ENCODE data around the gene FCHSD2. TPM values are rescaled to one million over a fixed set of nuclear protein-coding genes. Genes with fewer than 3 reads are reported as not detected.

The FCHSD2 gene
- total and polyA plus RNA-seq, 10 donors, result 30.2 to 129 (median 69.7) TPM

DNA sequence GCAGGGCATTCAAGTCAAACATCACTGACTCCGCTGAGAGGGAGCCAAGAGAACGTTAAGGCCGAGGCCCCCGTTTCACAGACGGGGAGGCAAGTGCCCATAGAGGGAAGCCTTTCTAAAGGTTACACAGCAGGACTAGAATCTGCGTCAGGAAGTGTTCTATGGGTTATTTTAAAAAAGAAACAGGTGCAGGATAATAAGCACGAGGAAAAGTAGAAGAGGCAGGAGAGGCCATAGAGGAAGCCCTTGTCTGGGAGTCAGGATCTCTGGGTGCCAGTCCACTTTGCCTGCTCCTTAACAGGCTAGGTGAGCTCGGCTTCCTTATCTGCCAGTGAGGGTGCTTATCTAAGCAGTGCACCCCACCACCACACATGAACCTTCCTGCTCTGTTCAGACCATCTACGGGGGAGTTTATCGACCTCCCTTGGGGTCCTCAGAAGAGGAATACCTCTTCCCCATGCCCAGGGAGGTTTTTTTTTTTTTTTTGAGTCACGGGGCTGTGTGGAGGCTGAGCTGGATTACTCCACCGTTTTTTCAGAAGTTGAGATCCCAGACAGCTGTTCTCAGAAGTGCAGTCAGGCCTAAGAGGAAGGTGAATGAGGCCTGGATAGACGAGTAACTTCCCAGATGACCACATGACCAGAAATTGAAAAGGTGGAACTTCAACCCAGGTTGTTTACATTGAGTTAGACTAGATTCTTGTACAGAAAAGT, 1.2 kb upstream of the FCHSD2 start:
- Histone ChIP-seq H3K27me3 (replicated peaks in 1 of 7) (no peaks in the 10 kb centered on the region), H3K36me3 (peaks cover 0 to 16% (median 3%) of the 10 kb centered on the region in 6 donors), H3K4me1 (peaks cover 45 to 85% (median 74%) of the 10 kb centered on the region in 6 donors), H3K4me3 (peak overlapping the region; percentile 6 to 100 (median 94)), H3K27ac (peak overlapping the region; percentile 95 to 99 (median 98)), H3K9me3 (no peaks in the 10 kb centered on the region)
- no peak for DNase-seq
- TF ChIP-seq POLR2AphosphoS5 (IDR thresholded peaks at IDR 0.05) (peak in 1 of 3 donors; percentile 73), POLR2A (IDR thresholded peaks at IDR 0.05) (no peak)
- TF ChIP-seq, protein P1, sequence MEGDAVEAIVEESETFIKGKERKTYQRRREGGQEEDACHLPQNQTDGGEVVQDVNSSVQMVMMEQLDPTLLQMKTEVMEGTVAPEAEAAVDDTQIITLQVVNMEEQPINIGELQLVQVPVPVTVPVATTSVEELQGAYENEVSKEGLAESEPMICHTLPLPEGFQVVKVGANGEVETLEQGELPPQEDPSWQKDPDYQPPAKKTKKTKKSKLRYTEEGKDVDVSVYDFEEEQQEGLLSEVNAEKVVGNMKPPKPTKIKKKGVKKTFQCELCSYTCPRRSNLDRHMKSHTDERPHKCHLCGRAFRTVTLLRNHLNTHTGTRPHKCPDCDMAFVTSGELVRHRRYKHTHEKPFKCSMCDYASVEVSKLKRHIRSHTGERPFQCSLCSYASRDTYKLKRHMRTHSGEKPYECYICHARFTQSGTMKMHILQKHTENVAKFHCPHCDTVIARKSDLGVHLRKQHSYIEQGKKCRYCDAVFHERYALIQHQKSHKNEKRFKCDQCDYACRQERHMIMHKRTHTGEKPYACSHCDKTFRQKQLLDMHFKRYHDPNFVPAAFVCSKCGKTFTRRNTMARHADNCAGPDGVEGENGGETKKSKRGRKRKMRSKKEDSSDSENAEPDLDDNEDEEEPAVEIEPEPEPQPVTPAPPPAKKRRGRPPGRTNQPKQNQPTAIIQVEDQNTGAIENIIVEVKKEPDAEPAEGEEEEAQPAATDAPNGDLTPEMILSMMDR (IDR thresholded peaks at IDR 0.05 in 8 of 11, conservative IDR thresholded peaks at IDR 0.05 in 3 of 11), result no peak
- 3 to 9% (median 7%) methylated on average over 13 of the region's 13 CpGs for WGBS, 5 donors
- intact Hi-C loops (cut with DNase I; ENCODE audit: low total_unique reads), result loop anchor here (5.0 kb wide), 1 partner anchor 34 kb away; no protein-coding TSS in a partner anchor

DNA sequence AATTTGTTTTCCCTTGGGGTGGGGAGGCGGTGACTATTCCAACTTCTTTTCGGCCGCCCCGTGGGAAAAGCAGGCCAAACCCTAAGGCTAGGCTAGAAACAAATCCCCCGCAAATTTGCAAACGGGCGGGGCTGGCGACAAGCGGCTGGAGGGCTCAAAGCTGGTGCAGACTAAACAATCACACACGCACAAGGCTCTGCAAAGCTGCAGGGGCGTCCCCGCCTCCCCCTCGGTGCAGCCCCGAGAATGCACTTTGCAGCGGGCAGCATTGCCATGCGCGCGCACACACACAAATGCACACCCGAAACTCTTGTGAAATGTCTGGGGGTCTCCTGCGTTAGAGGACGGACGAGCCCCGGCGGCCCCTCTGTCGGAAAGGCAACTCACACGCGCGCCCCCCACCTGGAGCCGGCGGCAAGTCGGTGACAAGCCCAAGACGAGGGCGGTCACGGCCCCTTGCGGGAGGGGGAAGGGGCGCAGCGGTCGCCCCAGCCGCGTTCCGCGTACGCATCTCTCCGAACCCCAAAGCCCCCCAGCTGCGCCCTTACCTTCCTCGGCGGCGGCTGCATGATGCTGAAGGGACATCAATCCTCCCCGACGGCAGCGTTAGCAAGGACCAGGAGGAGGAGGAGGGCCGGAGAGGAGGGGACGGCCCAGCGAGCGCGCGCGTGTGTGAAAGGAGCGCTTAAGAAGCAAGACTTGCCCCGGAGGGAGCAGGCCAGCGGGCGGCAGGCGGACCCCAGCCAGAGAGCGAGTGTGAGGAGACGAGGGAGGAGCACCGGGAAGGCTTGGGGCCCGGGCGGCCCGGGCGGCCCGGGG, 600 bp downstream of the FCHSD2 start:
- 0 to 1% (median 0%) methylated on average over 43 to 71 of the region's 71 CpGs for WGBS, 5 donors
- DNase-seq, result peak; percentile 95
- H3K27me3 ChIP-seq (replicated peaks in 1 of 7), result no peaks in the 10 kb centered on the region
- no peaks in the 10 kb centered on the region for H3K9me3 ChIP-seq
- H3K36me3 ChIP-seq, result peaks cover 0 to 30% (median 9%) of the 10 kb centered on the region in 6 donors
- peak overlapping the region; percentile 95 to 99 (median 98) for H3K27ac ChIP-seq
- intact Hi-C loops (cut with DNase I; ENCODE audit: low total_unique reads), result loop anchor here (5.0 kb wide), 1 partner anchor 36 kb away; no protein-coding TSS in a partner anchor
- H3K4me3 ChIP-seq, result peak overlapping the region; percentile 91 to 100 (median 96)
- peaks cover 50 to 85% (median 74%) of the 10 kb centered on the region in 6 donors for H3K4me1 ChIP-seq
- no peak for TF ChIP-seq POLR2A (IDR thresholded peaks at IDR 0.05)
- peak in 2 of 3 donors; percentile 61 to 80 for TF ChIP-seq POLR2AphosphoS5 (IDR thresholded peaks at IDR 0.05)
- TF ChIP-seq, protein P1 (IDR thresholded peaks at IDR 0.05 in 8 of 11, conservative IDR thresholded peaks at IDR 0.05 in 3 of 11), result no peak

DNA sequence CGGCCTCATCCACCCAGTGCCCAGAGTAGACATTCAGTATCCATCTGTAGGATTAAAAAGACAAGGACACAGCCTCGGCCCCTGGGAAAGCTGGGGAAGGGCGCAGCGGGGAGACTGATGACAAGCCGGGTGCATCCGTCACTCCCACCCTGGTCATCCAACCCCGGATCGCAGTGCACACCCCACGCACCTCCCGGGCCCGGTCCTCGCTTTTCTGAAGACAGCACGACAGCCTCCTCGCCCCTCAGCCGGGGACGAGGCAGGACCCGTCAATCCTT, 1.1 kb downstream of the FCHSD2 start:
- peaks cover 50 to 85% (median 75%) of the 10 kb centered on the region in 6 donors for H3K4me1 ChIP-seq
- peak overlapping the region; percentile 91 to 100 (median 96) for H3K4me3 ChIP-seq
- intact Hi-C loops (cut with DNase I; ENCODE audit: low total_unique reads), result loop anchor here (5.0 kb wide), 1 partner anchor 36 kb away; no protein-coding TSS in a partner anchor
- peaks cover 0 to 36% (median 12%) of the 10 kb centered on the region in 6 donors for H3K36me3 ChIP-seq
- no peaks in the 10 kb centered on the region for H3K9me3 ChIP-seq
- peak overlapping the region; percentile 95 to 99 (median 98) for H3K27ac ChIP-seq
- no peaks in the 10 kb centered on the region for H3K27me3 ChIP-seq (replicated peaks in 1 of 7)
- DNase-seq, result peak; percentile 91
- WGBS, 5 donors, result 0 to 3% (median 1%) methylated on average over 6 to 17 of the region's 17 CpGs
- peak in 1 of 3 donors; percentile 4 for TF ChIP-seq POLR2AphosphoS5 (IDR thresholded peaks at IDR 0.05)
- TF ChIP-seq, protein P1 (IDR thresholded peaks at IDR 0.05 in 8 of 11, conservative IDR thresholded peaks at IDR 0.05 in 3 of 11), result no peak
